ENCODE results near the gene STPG3.

The STPG3 gene

GRCh38 chr9:137222190-137223077, 28.7 kb upstream of the STPG3 start, which contains the start of gene RNF208:
Gene RNF208 (minus strand): TSS chr9:137222240. CDS start chr9:137221212, 1,028 bp downstream.
- no peak for DNase-seq

GRCh38 chr9:137223078-137223970, 27.8 kb upstream of the STPG3 start:
- peak; percentile 99 for DNase-seq

GRCh38 chr9:137224830-137225694, 26.0 kb upstream of the STPG3 start, which contains the start of gene CYSRT1:
Gene CYSRT1 (plus strand): TSS chr9:137225174. CDS start chr9:137225622, 448 bp downstream.
- no peak for DNase-seq

- no peak for DNase-seq
Measured at GRCh38 chr9:137225699-137226331, 25.3 kb upstream of the STPG3 start.

GRCh38 chr9:137226338-137227053, 24.6 kb upstream of the STPG3 start:
- no peak for DNase-seq

GRCh38 chr9:137227054-137227852, 23.8 kb upstream of the STPG3 start, which contains the start of gene RNF224:
Gene RNF224 (plus strand): TSS chr9:137227502. CDS start chr9:137228336, 834 bp downstream.
- peak; percentile 83 for DNase-seq

- DNase-seq, result no peak
Measured at GRCh38 chr9:137227853-137228505, 23.1 kb upstream of the STPG3 start.

- no peak for DNase-seq
Measured at GRCh38 chr9:137228506-137228967, 22.5 kb upstream of the STPG3 start.

GRCh38 chr9:137228968-137229896, 21.9 kb upstream of the STPG3 start:
- DNase-seq, result no peak

- DNase-seq, result no peak
Measured at GRCh38 chr9:137229903-137230704, 21.0 kb upstream of the STPG3 start.

- no peak for DNase-seq
Measured at GRCh38 chr9:137230705-137231371, 20.2 kb upstream of the STPG3 start, which contains the start of gene SLC34A3. Gene SLC34A3 (plus strand): TSS chr9:137230901. CDS start chr9:137231703, 802 bp downstream.

- DNase-seq, result no peak
Measured at GRCh38 chr9:137231372-137232039, 19.6 kb upstream of the STPG3 start.

- DNase-seq, result no peak
Measured at GRCh38 chr9:137232101-137232500, 19.0 kb upstream of the STPG3 start.

GRCh38 chr9:137232510-137232909, 18.6 kb upstream of the STPG3 start:
- DNase-seq, result no peak

GRCh38 chr9:137233143-137233980, 17.7 kb upstream of the STPG3 start:
- DNase-seq, result no peak
